ENCODE results near the gene SHANK3. TPM values are rescaled to one million over a fixed set of nuclear protein-coding genes. Genes with fewer than 3 reads are reported as not detected.

SHANK3 gene
- total RNA-seq, 6 experiments from 2014 or later: 0.65 to 0.97 (median 0.68) TPM

DNA sequence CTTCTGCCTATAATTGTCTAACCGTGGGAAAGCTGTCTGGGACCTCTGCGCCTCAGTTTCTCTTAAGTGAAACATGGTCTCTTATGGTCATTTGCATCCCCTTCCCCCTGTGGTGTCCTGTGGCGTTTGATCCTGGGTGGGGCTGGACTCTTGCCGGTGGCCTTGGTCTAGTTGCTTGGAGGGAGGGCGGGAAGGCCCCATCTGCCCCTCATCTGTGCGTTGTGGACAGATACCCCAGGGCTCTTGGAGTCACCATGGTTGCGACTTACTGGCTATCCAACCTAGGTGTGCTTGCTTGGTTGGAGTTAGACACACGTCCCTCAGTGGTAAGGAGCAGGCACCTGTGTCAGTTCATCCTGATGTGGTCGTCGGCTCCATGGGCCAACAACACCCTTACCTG, 15.2 kb downstream of the SHANK3 start:
- DNase-seq: no peak
- Mint-ChIP-seq H3K27me3 (ENCODE audit: insufficient read depth) (peaks cover 24% of the 10 kb centered on the region), H3K27ac (no peak overlapping the region), H3K4me3 (no peak overlapping the region), H3K9me3 (peaks cover 9% of the 10 kb centered on the region), H3K36me3 (ENCODE audit: low read depth) (no peaks in the 10 kb centered on the region), H3K4me1 (ENCODE audit: low read depth) (no peaks in the 10 kb centered on the region)
- TF ChIP-seq, protein P1, sequence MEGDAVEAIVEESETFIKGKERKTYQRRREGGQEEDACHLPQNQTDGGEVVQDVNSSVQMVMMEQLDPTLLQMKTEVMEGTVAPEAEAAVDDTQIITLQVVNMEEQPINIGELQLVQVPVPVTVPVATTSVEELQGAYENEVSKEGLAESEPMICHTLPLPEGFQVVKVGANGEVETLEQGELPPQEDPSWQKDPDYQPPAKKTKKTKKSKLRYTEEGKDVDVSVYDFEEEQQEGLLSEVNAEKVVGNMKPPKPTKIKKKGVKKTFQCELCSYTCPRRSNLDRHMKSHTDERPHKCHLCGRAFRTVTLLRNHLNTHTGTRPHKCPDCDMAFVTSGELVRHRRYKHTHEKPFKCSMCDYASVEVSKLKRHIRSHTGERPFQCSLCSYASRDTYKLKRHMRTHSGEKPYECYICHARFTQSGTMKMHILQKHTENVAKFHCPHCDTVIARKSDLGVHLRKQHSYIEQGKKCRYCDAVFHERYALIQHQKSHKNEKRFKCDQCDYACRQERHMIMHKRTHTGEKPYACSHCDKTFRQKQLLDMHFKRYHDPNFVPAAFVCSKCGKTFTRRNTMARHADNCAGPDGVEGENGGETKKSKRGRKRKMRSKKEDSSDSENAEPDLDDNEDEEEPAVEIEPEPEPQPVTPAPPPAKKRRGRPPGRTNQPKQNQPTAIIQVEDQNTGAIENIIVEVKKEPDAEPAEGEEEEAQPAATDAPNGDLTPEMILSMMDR (IDR thresholded peaks at IDR 0.05): no peak

DNA sequence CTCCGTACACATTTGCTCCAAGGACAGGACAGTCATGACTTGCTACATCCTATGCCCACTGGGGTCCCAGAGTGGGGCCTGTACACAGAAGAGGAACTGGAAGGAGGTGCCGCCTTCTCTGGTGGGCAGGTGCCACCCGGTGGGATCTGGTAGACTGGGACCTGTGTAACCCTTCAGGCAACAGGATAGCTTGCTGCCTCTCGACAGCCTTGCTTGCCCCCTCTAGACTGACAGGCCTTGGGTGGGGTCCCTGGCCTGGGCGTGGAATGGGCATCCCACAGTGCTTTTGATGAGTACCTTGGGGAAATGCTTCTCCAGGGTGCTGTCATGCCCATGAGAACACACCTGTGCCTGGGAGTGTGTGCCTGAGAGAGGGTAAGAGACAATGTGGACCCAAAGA, 15.8 kb downstream of the SHANK3 start:
- TF ChIP-seq, protein P1 (IDR thresholded peaks at IDR 0.05): no peak
- no peak overlapping the region for H3K4me3 Mint-ChIP-seq
- H3K27ac Mint-ChIP-seq: no peak overlapping the region
- H3K36me3 Mint-ChIP-seq (ENCODE audit: low read depth): no peaks in the 10 kb centered on the region
- H3K4me1 Mint-ChIP-seq (ENCODE audit: low read depth): no peaks in the 10 kb centered on the region
- no peak for DNase-seq
- H3K9me3 Mint-ChIP-seq: peaks cover 4% of the 10 kb centered on the region
- peaks cover 28% of the 10 kb centered on the region for H3K27me3 Mint-ChIP-seq (ENCODE audit: insufficient read depth)

DNA sequence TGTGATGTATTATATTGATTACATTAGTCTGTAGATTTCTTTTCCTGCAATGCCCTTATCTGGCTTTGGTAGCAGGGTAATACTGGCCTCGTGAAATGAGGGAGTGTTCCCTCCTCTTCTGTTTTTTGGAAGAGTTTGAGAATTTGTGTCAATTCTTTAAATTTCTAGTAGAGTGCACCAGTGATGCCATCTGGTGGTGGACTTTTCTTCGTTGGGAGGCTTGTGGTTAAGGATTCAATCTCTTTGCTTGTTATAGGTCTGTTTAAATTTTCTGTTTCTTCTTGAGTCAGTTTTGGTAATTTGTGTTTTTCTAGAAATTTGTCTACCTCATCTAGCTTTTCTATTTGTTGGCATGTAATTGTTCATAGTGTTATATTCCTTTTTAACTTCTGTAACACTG, 18.9 kb downstream of the SHANK3 start:
- Mint-ChIP-seq H3K36me3 (ENCODE audit: low read depth) (no peaks in the 10 kb centered on the region), H3K9me3 (peaks cover 4% of the 10 kb centered on the region; the same call in 1 of the 2 replicates), H3K27me3 (ENCODE audit: insufficient read depth) (peaks cover 21% of the 10 kb centered on the region), H3K27ac (no peak overlapping the region), H3K4me3 (no peak overlapping the region), H3K4me1 (ENCODE audit: low read depth) (no peaks in the 10 kb centered on the region)
- DNase-seq: peak; percentile 43
- TF ChIP-seq, protein P1 (IDR thresholded peaks at IDR 0.05): peak; percentile 83

DNA sequence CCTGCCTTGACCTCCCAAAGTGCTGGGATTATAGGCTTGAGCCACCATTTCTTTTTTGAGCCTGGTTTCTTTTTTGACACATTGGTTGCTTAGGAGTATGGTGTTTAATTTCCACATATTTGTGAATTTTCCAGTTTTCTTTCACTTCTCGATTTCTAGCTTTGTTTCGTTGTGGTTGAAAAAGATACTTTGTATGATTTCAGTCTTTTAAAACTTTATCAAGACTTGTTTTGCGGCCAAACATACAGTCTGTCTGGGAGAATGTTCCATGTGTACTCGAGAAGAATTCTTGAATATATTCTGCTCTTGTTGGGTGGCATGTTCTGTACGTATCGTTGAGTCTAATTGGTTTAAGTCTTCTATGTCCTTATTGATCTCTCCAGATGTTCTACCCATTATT, 20.8 kb downstream of the SHANK3 start:
- Mint-ChIP-seq H3K27me3 (ENCODE audit: insufficient read depth) (peaks cover 18% of the 10 kb centered on the region), H3K27ac (no peak overlapping the region), H3K9me3 (peaks cover 4% of the 10 kb centered on the region; the same call in 1 of the 2 replicates), H3K4me1 (ENCODE audit: low read depth) (no peaks in the 10 kb centered on the region), H3K36me3 (ENCODE audit: low read depth) (no peaks in the 10 kb centered on the region), H3K4me3 (no peak overlapping the region)
- TF ChIP-seq, protein P1 (IDR thresholded peaks at IDR 0.05): no peak
- DNase-seq: no peak

DNA sequence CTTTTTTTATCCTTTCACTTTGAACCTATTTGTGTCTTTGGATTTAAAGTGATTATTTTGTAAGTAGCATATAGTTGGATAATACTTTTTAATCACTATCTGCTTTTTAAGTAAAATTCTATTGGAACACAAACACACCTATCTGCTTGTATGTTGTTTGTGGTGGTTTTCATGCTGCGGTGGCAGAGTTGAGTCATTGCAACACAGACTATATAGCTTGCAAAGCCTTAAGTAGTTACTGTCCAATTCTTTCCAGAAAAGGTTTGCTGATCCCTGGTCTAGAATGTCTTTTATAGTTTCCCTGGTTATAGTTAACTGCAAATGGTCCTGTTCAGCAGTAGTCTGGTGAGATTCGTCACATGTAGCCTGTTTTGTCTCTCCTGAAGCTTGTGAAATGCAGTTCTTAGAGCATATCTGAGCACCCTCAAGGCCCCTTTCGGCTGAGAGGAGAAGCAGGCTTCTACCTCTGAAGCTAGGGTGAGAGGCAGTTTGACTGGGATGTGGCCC, 21.5 kb downstream of the SHANK3 start:
- TF ChIP-seq, protein P1 (IDR thresholded peaks at IDR 0.05): no peak
- no peak overlapping the region for H3K4me3 Mint-ChIP-seq
- no peak overlapping the region for H3K27ac Mint-ChIP-seq
- peaks cover 4% of the 10 kb centered on the region; the same call in 1 of the 2 replicates for H3K9me3 Mint-ChIP-seq
- no peaks in the 10 kb centered on the region for H3K36me3 Mint-ChIP-seq (ENCODE audit: low read depth)
- H3K27me3 Mint-ChIP-seq (ENCODE audit: insufficient read depth): peaks cover 15% of the 10 kb centered on the region
- H3K4me1 Mint-ChIP-seq (ENCODE audit: low read depth): no peaks in the 10 kb centered on the region
- DNase-seq: no peak
